ENCODE results near the gene PPP4C.
A peak's percentile ranks its signal among the peaks of the same experiment; 100 is the strongest.
"Not testable (repeated sequence)": the region's sequence is repeated elsewhere in the genome, so short reads cannot be mapped to it uniquely, and the experiment has no call there.

Gene PPP4C

GRCh38 chr16:30075503-30076275 is at the start of gene PPP4C:
Gene PPP4C (plus strand): TSS chr16:30075994. CDS start chr16:30076378, 384 bp downstream.
- peak; percentile 94 for DNase-seq

GRCh38 chr16:30026449-30026848 is 49.3 kb upstream of the PPP4C start:
- no peak for DNase-seq

- peak; percentile 15 for DNase-seq
Observed at GRCh38 chr16:30027588-30028437, 48.0 kb upstream of the PPP4C start.

GRCh38 chr16:30028438-30029076 is 47.2 kb upstream of the PPP4C start:
- DNase-seq = peak; percentile 17

GRCh38 chr16:30030011-30030685 is 45.6 kb upstream of the PPP4C start:
- DNase-seq = no peak

GRCh38 chr16:30030841-30031413 is 44.9 kb upstream of the PPP4C start, which contains the start of gene TLCD3B:
Gene TLCD3B (minus strand): TSS chr16:30031271. CDS start chr16:30030527, 744 bp downstream.
- DNase-seq = peak; percentile 29

- no peak for DNase-seq
Observed at GRCh38 chr16:30031477-30031918, 44.3 kb upstream of the PPP4C start.

GRCh38 chr16:30032083-30032819 is 43.5 kb upstream of the PPP4C start:
- DNase-seq = peak; percentile 77

- DNase-seq = no peak
Observed at GRCh38 chr16:30033270-30033669, 42.5 kb upstream of the PPP4C start.

- no peak for DNase-seq
Observed at GRCh38 chr16:30040221-30040620, 35.6 kb upstream of the PPP4C start.

- DNase-seq = not testable (repeated sequence)
Observed at GRCh38 chr16:30040690-30041089, 35.1 kb upstream of the PPP4C start.

- DNase-seq = peak; percentile 33
Observed at GRCh38 chr16:30041841-30042240, 34.0 kb upstream of the PPP4C start.

GRCh38 chr16:30046178-30046577 is 29.6 kb upstream of the PPP4C start:
- peak; percentile 23 for DNase-seq

GRCh38 chr16:30046588-30046987 is 29.2 kb upstream of the PPP4C start:
- no peak for DNase-seq

GRCh38 chr16:30049871-30050270 is 25.9 kb upstream of the PPP4C start:
- DNase-seq = no peak

- no peak for DNase-seq
Observed at GRCh38 chr16:30051518-30051917, 24.3 kb upstream of the PPP4C start.

- DNase-seq = peak; percentile 96
Observed at GRCh38 chr16:30052671-30053372, 23.0 kb upstream of the PPP4C start.

- peak; percentile 33 for DNase-seq
Observed at GRCh38 chr16:30053376-30054015, 22.3 kb upstream of the PPP4C start.

GRCh38 chr16:30054451-30054850 is 21.3 kb upstream of the PPP4C start:
- DNase-seq = no peak

GRCh38 chr16:30054959-30055553 is 20.7 kb upstream of the PPP4C start:
- peak; percentile 49 for DNase-seq

All from DMS53 (cell line).